SK-N-DZ (cell line): ENCODE results near the gene SLC17A9.

Experiments used
- DNase-seq: peaks from one replicate; pipeline ENCODE4 v3.0.0-alpha.2; 2015; ENCODE audit warnings: low spot score

The SLC17A9 gene

GRCh38 chr20:63017076-63017825 lies 64.7 kb downstream of the SLC17A9 start:
- no peak for DNase-seq

- DNase-seq: no peak
Measured at GRCh38 chr20:63017826-63018411, 65.4 kb downstream of the SLC17A9 start.
